Middle frontal gyrus (tissue), 1 donor: ENCODE results near the gene HES2.
A peak's percentile ranks its signal among the peaks of the same experiment; 100 is the strongest.
"Not testable (repeated sequence)": the region's sequence is repeated elsewhere in the genome, so short reads cannot be mapped to it uniquely, and the experiment has no call there.

Experiments used
- DNase-seq: peaks from one replicate; pipeline ENCODE4 v3.0.0-alpha.2; 2015; ENCODE audit warnings: low spot score; ENCODE audit errors: extremely low spot score

The HES2 gene

GRCh38 chr1:6437012-6437700 is 17.4 kb upstream of the HES2 start:
- peak; percentile 38 for DNase-seq

GRCh38 chr1:6436277-6436676 is 16.6 kb upstream of the HES2 start:
- not testable (repeated sequence) for DNase-seq

DNA sequence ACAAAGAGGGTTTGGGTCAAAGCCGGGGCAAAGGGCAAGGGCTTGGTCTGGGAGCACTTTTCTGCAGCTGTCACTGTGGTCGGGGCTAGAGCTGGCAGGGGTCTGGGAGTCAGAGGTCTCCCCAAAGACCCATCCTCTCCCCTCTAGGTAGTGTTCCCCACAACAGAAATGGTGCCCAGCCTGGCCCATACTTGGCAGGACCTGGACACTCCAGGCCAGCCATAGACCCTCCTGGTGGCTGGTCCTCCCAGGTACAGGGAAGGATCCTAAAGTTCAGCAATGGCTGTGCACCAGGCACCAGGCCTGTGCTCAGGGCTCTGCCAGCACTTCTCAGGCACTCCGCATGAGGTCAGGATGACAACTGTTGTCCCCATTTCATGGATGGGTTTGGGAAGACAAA is 15.8 kb upstream of the HES2 start:
- DNase-seq = no peak

GRCh38 chr1:6435129-6435528 is 15.4 kb upstream of the HES2 start:
- DNase-seq = no peak

GRCh38 chr1:6434186-6434585 is 14.5 kb upstream of the HES2 start:
- no peak for DNase-seq

GRCh38 chr1:6431645-6432579 is 12.2 kb upstream of the HES2 start:
- DNase-seq = not testable (repeated sequence)

GRCh38 chr1:6429660-6430411 is 10.1 kb upstream of the HES2 start:
- DNase-seq = peak; percentile 17

GRCh38 chr1:6428453-6428852 is 8.7 kb upstream of the HES2 start:
- not testable (repeated sequence) for DNase-seq

GRCh38 chr1:6427441-6428390 is 8.0 kb upstream of the HES2 start:
- DNase-seq = no peak

DNA sequence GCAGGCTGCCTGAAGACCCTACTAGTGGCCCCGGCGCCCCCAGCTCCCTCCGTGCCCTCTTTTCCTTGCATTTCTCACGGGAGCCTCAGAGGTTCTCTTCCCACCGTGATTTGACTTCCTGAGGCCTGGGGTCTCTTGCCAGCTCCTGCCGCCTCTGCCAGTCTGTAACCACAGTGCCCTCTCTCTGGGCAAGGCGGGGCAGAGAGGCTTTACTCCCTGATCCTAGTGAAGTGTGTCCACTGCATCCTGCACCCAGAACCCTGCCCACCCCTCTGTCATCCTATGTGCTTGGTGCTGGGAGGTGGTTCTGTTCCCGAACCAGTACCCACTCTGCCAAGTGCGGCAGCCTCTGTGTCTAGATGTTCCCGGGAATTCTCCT is 7.2 kb upstream of the HES2 start:
- no peak for DNase-seq

DNA sequence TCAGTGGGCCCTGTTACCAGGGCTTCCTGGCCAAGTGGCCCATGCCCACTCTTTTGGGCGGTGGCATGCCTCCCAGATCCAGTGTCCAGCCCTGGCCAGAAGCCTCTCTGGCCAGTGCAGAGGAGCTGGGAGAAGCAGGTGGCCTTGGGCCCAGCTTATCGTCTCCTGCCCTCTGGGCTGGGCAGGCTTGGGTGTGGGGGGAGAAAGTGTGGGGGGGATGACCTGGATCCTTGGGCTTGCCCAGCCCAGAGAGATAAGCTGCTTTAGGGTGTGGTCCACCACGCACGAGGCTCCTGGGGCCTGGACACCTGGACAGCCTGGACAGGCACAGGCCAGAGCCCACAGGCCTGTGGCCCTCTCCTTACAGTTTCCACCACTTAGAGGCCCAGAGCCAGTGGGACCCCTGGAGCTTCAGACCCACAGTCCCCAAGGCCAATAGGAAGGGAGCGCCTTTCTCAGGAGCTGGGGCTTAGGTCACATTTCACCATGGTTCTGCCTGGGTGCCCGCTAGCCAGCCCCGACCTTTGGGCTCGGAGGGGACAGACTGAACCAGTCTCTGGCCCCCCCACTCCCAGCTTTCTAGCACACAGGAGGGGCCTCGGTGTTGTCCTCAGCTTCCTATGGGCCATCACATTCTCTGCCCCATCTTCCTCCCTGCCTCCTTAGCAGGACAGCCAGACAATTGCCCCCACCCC is 6.7 kb upstream of the HES2 start:
- DNase-seq = no peak

- DNase-seq = no peak
Measured at GRCh38 chr1:6425658-6426057, 5.9 kb upstream of the HES2 start.

GRCh38 chr1:6424619-6425593 is 5.2 kb upstream of the HES2 start, which contains the start of gene ESPN:
TSS of gene ESPN (plus strand) at chr1:6424776. CDS start at chr1:6424956, 180 bp downstream.
- DNase-seq = no peak

DNA sequence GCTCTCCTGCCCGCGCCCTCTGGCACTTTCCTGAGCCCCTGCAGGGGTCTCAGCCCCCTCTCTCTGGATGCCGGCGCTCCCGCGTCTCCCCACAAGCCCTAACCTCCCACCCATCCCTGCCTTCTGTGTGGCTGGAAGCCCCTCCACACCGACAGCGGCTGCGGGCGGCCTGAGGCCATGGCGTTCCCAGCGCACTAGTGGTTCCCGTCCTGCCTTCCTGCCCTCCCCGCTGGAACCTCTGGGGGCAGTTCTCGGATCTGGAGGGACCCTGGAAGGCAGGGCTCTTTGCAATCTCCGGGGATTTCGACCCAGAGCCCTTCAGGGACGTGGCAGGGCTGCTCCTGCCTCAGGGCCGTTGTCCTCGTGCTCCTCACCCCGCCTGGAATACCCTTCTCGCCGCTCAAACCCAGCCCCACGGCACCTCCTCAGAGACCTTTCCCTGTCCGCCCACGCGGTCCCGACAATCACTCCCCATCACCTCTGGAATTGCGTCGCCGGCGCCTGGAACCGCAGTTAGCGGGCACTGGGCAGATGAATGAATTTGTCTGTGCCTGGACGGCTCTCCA is 4.4 kb upstream of the HES2 start:
- DNase-seq = no peak

DNA sequence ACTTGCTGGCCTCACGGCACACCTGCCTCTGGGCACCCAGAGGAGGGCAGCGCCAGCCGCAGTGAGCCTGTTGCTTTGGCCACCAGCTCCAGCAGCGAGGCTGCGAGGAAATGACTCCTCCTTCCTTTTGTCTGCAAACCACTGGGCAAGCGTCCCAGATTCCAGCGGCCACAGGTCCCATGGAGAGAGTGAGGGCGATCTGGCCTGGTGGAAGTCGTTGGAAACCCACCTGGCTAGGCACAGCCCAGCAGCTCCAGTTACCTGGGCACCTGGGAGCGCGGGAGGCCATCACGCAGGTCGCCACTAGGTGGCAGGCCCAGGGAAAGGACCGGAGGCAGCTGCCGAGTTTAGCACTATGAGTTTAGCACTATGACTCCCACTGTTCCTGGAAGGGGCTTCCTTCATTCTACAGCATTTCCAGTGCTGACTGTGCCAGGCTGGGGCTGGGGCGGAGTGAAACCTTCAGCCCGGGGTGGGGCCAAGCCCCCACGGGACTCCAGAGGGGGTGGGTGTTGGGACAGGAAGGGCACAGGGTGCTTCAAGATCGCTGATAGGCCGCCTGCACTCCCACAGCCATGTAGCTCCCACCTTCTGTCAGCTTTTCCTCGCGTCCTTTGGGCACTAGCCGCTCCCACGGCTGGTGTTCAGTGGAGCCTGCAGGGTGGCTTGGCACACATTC is 3.7 kb upstream of the HES2 start:
- no peak for DNase-seq

DNA sequence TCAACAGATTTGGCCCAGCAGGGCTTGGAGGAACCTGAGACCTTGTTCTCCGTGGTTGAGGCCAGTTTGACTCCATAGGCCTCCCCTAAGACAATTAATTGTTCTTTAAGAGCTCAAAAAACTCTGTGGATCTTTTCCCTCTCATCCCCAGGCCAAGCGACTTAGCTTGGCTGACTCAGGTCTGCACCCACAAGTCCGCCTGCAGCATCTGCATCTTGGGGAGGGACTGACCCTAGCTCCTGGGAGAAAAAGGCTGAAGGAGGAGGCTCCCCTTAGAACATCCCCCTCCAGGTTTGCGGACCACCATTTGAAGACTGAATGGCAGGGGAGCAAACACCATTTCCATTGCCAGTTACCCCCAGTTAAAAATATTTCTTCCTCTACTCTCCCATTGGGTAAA is 1.5 kb upstream of the HES2 start:
- no peak for DNase-seq

DNA sequence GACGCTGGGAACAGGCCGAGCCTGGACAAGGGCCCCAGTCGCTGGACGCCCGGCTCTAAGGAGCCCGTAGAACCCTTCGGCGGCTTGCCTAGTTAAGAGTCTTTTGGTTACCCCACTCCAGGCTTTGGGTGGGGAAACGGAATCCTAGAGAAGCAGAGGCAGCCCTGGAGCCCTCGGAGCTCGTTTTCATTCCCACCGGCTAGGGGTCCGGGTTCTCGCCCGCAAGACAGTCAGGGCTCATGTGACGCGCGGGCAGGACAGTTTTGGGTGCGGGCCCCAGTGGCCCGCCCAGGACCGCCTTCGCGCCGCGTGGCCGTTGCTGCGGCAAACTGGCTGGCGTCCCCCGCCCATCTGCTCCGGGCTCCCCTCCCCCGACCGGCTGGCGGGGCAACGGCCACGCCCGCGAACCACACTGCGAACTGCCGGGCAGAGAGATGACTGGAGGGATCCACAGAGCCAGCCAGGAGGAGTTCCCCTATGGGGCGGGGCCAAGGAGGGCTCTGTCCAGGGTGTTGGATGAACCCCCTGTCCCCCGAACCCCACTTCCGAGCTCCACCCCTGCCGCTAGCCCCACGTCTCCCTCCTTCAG is 829 bp upstream of the HES2 start:
- DNase-seq = no peak

GRCh38 chr1:6419397-6419803 is 319 bp downstream of the HES2 start:
- no peak for DNase-seq
